ENCODE results near the gene SPTA1.

Gene SPTA1

DNA sequence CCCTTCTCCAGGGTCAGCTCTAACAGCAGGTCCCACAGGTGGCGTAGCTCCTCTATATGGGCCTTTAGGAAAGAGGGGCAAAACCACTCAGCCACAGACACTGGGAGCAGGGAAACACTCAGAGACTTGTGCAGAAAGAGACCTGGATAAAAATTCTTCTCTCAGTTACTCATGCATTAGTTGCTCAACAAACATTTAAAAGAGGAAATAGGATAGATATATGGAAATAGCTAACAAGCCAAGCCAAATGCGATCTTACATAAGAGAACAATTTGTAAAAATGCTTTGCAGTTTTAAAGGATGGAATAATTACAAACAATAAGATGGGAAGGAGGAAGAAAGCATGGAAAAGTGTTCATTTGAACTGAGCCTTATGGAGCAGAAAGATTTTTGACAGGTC lies 4.9 kb downstream of the SPTA1 start:
- DNase-seq: no peak

DNA sequence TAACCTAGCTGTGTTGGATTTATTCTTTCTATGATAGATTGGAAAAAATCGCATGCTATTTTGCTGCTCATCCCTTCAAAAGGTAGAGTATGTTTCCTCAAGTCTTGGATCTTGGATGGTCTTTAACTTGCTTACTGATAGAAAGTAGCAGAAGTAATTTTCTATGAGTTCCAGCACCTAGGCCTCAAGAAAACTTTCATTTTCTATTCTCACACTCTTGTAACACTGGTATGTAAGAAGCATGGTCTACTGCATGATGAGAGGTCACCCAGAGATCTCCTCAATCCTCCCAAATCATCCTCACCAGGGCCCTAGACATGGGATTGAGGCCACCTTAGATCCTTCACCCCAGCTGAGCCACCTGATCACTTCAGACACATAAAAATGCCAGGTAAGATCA lies 7.2 kb downstream of the SPTA1 start:
- DNase-seq: no peak

DNA sequence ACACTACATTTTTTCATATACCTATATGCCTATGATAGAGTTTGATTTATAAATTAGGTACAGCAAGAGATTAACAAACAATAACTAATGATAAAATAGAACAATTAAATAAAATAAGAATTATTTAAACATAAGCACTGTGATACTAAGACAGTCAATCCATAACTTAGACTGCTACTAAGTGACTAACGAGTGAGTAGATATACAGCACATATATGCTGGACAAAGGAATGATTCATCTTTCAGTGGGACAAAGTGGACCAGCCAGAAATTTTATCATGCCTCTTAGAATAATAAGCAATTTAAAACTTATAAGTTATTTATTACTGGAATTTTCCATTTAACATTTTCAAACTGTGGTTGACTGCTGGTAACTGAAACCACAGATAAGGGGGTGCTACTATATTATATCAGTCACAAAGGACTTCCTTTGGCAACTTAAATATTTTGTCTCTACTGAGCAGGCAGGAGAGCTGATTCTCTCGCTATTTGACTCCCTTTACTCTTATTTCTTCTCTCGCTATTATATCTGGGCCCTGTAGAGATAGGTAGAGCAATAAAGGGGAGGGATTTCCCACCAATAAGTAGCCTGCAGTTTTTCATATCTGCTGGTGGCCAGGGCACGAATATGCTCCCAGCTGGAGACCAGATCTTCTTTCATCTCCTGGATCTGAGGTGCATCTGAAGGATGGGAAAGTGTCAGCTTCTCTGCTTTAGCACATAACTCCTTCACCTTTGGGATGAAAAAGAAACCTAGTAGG lies 10.8 kb downstream of the SPTA1 start:
- DNase-seq: no peak

DNA sequence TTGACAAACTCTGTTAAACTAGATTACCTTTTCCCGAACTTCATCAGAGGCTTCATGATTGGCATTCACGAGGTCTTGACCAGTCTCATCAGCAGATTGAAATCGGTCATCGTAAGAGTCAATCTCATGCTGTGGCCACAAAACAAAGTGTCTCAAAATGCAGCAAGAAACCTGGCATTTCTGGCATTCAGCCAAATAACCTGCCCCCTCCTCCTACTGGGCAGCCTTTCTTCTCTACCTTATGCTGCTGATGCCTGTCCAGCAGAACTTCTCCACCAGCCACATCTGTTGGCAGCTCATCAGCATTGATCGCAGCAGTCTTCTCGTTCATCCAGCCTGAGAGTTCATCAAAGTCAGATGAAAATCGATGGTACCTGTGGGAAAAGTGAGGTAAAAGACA lies 12.2 kb downstream of the SPTA1 start:
- DNase-seq: no peak

- DNase-seq: no peak
Measured at GRCh38 chr1:158666037-158666436, 20.5 kb downstream of the SPTA1 start.

DNA sequence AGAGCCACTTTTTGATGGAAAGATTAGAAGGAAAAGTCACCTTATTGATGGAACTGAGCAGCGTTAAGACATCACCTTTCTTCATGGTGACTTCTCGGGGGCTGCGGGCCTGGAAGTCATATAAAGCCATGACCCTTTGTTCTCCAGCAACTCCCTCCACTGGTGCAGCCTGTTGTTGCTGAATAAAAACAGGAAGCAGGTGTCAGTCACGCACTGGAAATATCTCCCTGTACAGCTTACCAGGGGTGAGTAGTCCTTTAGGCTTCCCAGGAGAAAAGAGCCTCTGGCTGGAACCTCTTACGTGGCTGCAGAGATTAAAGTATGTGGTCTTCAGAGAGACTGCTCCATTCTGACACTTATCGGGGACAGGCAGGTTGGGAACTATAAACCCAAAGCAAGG lies 31.9 kb downstream of the SPTA1 start:
- no peak for DNase-seq

DNA sequence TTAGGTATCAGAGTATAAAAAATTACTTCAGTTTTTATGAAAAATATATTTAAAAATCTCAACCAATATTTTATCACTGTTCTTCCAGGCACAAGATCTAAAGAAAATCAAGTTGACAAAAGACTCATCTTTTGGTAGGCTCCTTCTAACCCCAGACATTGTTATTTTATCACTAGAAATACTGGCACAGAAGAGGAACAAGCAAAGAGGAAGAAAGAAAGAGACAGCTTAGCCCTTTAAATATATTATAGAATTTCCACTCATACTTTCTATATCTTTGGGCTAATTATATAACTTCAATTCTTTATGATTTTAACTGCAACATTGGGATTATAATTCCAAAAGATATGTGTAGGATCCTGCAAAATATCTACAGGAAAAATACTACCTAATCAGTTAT lies 32.4 kb downstream of the SPTA1 start:
- no peak for DNase-seq

- no peak for DNase-seq
Measured at GRCh38 chr1:158652721-158653334, 33.7 kb downstream of the SPTA1 start.

DNA sequence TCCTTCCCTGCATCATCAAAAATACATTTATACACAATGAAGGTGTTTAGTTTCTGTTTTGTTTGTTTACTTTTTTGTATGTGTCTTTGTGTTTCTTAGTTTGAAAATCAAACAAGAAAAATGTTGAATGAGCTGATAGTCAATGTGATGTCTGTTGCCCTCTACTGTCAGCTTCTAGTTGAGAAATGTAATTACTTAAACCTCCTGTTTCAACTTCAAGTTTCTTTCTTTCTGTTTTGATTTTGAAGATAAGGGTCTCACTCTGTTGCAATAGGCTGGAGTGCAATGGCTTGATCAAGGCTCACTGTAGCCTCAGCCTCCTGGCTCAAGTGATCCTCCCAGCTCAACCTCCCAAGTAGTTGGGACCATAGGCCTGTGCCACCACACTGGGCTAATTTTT lies 37.5 kb downstream of the SPTA1 start:
- DNase-seq: no peak

DNA sequence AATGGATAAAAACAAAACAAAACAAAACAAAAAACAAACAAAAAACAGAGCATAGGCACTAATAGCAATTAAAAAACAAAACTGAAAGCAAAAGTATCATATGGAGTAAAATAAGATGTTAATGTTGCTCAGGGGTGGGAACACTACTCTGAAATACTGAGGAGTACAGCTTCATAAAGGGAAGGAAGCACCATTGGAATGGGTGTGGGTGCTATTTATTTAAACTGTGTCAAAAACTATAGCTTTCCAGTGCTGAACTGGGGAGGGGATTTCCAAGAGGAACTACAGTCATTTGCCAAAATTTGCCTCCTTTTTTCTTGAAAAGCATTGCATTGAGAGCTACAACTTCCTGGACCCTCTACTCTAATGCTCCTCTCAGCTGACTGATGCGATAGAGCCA lies 40.0 kb downstream of the SPTA1 start:
- no peak for DNase-seq

DNA sequence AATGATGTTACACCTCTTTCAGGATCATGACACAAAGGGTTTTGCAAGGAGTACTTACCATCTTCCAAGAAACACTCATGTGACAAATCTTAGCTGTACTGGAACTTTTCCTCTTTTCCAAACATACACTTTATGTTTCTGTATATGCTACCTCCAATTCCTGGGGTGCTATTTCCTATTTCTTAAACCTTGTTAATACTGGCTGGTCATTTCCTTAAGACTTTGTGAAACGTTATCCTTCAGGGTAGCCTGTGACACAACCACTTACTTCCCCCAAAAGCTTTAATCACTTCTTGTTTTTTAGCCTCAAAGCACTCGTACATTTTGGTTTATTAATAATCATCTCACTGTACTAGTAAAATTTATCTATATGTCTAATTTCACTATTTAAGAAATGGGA lies 42.1 kb downstream of the SPTA1 start:
- DNase-seq: no peak

- no peak for DNase-seq
Measured at GRCh38 chr1:158638904-158639303, 47.6 kb downstream of the SPTA1 start.

DNA sequence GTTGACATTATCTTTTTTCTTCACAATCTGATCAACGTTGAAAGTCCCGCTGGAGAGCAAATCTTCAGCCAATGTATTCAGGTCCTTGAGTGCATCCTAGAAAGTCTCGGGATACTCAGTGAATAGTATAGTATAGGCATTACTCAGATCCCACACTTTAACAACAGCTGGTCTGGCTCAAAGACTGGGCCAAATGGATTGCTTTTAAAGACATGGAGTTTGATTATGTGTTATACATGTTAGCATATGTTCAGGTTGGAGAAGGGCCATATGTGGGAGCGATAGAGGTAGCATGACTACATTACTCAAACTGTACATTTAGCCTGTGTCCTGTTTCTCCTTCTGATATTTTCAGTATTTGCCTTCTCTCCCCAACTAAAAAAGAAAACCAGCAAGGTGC lies 48.4 kb downstream of the SPTA1 start:
- DNase-seq: no peak

- DNase-seq: no peak
Measured at GRCh38 chr1:158613764-158614163, 72.8 kb downstream of the SPTA1 start.

DNA sequence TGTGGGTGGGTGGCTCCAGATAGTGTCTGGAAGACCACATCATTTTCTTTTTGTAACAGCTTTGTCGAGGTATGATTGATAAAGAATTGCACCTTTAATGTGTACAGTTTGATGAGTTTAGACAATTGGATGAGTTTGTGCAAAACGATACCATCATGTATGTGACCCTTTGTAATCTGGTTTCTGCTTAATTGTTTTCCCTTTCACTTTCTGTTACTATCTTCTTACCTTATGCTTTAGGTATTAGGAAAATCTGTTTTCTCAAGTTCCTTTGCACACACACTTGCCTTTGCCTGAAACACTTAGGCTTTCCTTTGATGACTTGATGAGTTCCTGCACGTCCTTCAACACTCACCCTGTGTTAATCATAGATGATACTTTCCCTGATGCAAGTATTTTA lies 74.6 kb downstream of the SPTA1 start:
- DNase-seq: no peak

DNA sequence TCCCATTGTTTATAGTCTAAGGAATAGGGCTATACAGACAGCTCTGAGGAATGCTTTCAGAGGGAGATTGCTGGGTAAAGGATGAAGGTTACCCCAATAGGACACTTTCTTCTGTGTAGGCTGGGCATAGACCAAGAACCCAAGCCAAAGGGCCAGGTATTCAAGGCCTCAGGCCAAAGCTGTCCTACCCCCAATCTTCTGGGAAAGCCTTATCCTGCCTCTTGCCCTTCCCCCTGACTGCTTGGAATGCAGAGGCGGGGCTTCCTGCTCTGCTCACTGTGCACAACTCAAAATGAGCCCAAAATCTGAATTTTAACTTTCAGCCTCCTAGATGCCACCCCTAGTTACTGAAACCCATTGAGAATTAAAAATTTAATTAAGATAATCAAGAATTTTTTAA lies 79.2 kb downstream of the SPTA1 start:
- no peak for DNase-seq

DNA sequence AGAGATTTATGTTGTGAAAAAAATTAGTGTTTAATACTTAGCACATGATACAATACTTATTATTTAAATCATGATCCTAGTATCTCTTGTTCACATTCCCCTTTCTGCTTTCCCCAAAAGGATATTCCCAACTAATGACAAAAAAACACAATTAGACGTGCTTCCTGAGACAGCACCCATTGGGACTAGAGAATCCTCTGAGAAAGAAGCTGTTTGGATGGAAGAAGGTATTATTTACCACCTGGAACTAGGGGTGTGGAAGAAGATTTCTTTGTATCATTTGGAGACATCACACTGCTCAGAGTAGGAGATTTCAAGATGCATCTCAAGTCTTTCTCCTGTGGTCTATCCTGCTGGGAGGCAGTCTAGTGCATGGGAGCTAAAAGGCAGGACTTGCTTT lies 81.5 kb downstream of the SPTA1 start, which contains the start of gene OR10Z1:
TSS of gene OR10Z1 (plus strand) at position 301 of the 400 bp plus-strand sequence. CDS start 1,171 bp downstream, outside the sequence.
- no peak for DNase-seq

GRCh38 chr1:158600735-158601134 lies 85.8 kb downstream of the SPTA1 start:
- DNase-seq: no peak

GRCh38 chr1:158586942-158587341 lies 99.6 kb downstream of the SPTA1 start:
- no peak for DNase-seq

GRCh38 chr1:158583962-158584361 lies 102.6 kb downstream of the SPTA1 start:
- DNase-seq: no peak

DNA sequence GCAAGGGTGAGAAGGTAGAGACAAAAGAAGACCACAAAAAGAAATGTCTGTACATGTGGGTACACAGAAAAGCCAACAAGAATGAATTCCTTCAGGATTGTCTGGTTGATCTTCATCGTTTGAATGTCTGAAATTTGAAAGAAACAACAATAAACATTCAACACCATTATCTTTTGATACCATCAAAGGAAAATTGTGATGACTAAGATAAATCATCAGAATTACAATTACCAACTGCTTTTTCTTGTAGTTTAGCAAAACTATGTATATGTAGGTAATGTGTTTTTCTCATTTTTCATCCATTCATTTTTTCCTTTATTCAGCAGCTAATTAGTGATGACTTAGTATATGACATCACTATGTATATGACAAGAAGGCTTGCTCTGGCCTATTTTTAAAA lies 106.8 kb downstream of the SPTA1 start, which contains the start of gene OR10X1:
TSS of gene OR10X1 (minus strand) at position 167 of the 400 bp plus-strand sequence. CDS start at position 167, 0 bp downstream.
- DNase-seq: no peak

GRCh38 chr1:158577561-158577960 lies 109.0 kb downstream of the SPTA1 start:
- no peak for DNase-seq

GRCh38 chr1:158572226-158572625 lies 114.3 kb downstream of the SPTA1 start:
- DNase-seq: no peak

- DNase-seq: no peak
Measured at GRCh38 chr1:158570480-158570879, 116.0 kb downstream of the SPTA1 start, which contains the start of gene OR6P1. Gene OR6P1 (minus strand): TSS chr1:158570580. CDS start chr1:158563604, 6,976 bp downstream.

DNA sequence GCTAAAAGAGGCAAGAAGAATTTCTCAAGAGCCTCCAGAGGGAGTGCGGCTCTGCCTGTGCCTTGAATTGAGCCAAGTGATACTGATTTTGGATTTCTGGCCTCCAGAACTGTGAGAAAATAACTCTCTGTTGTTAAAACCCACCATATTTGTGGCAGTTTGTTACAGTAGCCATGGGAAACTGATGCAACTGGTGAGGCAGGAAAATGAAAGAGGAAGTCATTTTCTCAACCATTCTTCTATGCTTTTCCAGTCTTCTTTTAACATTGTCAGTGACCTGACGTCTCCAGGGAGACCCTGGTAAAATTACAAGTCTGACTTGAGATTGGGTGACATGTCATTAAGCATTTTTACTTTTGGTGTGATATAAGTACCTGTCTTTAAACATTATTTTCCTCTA lies 121.9 kb downstream of the SPTA1 start:
- no peak for DNase-seq

All from stimulated activated CD4-positive, alpha-beta T cell treated with anti-CD3 and anti-CD28 coated beads, Interleukin-2, amount 100 ng/mL, for 24 hours (primary cell).